Measurements from ENCODE around the gene UBE4B.
A peak's percentile ranks its signal among the peaks of the same experiment; 100 is the strongest.
"Not testable (repeated sequence)": the region's sequence is repeated elsewhere in the genome, so short reads cannot be mapped to it uniquely, and the experiment has no call there.

The UBE4B gene

GRCh38 chr1:10179406-10180091 is 146.8 kb downstream of the UBE4B start:
- no peak for DNase-seq

GRCh38 chr1:10181154-10181553 is 148.4 kb downstream of the UBE4B start:
- DNase-seq, result no peak

GRCh38 chr1:10185759-10186158 is 153.0 kb downstream of the UBE4B start:
- no peak for DNase-seq

GRCh38 chr1:10186331-10187025 is 153.7 kb downstream of the UBE4B start:
- no peak for DNase-seq

GRCh38 chr1:10187026-10187334 is 154.2 kb downstream of the UBE4B start:
- DNase-seq, result no peak

GRCh38 chr1:10188133-10188650 is 155.4 kb downstream of the UBE4B start:
- no peak for DNase-seq

- no peak for DNase-seq
These were observed 156.9 kb downstream of the UBE4B start for GRCh38 chr1:10189659-10190058.

- no peak for DNase-seq
These were observed 159.5 kb downstream of the UBE4B start for GRCh38 chr1:10192263-10192662.

GRCh38 chr1:10193288-10193687 is 160.5 kb downstream of the UBE4B start:
- no peak for DNase-seq

- no peak for DNase-seq
These were observed 162.8 kb downstream of the UBE4B start for GRCh38 chr1:10195570-10195969.

- DNase-seq, result no peak
These were observed 164.2 kb downstream of the UBE4B start for GRCh38 chr1:10196976-10197375.

- DNase-seq, result no peak
These were observed 167.9 kb downstream of the UBE4B start for GRCh38 chr1:10200620-10201019.

- DNase-seq, result no peak
These were observed 171.4 kb downstream of the UBE4B start for GRCh38 chr1:10204003-10204642.

GRCh38 chr1:10205206-10205605 is 172.4 kb downstream of the UBE4B start:
- DNase-seq, result not testable (repeated sequence)

- no peak for DNase-seq
These were observed 175.1 kb downstream of the UBE4B start for GRCh38 chr1:10207810-10208209.

- no peak for DNase-seq
These were observed 175.8 kb downstream of the UBE4B start for GRCh38 chr1:10208537-10208936.

GRCh38 chr1:10209590-10209904 is 176.8 kb downstream of the UBE4B start:
- DNase-seq, result no peak

- peak; percentile 96 for DNase-seq
These were observed 177.4 kb downstream of the UBE4B start, which contains the start of gene KIF1B for GRCh38 chr1:10209905-10210810. TSS of gene KIF1B (plus strand) at chr1:10210570. CDS start at chr1:10232329, 21,759 bp downstream.

- no peak for DNase-seq
These were observed 178.4 kb downstream of the UBE4B start for GRCh38 chr1:10210841-10211804.

- no peak for DNase-seq
These were observed 179.2 kb downstream of the UBE4B start for GRCh38 chr1:10211805-10212410.

GRCh38 chr1:10212476-10212875 is 179.7 kb downstream of the UBE4B start:
- DNase-seq, result no peak
